RWPE2 (cell line): ENCODE data around the gene MYBPC2.

ENCODE experiments used
- ATAC-seq: fragments of 200-7000 bp; cut with Tn5 transposase; 3 replicates; pipeline ENCODE4 v1.9.1; 2021; ENCODE audit warnings: low read depth
- DNase-seq: peaks from one replicate; pipeline ENCODE4 v3.0.0-alpha.2; 2020; ENCODE audit warnings: low spot score
- H3K27ac ChIP-seq: fragments of 450-650 bp; 2 replicates; pipeline ENCODE4 v1.5.1; 2017; ENCODE audit warnings: mild to moderate bottlenecking; ENCODE audit not compliant: poor library complexity, severe bottlenecking
- H3K27me3 ChIP-seq: fragments of 250-450 bp; sonication (Bioruptor Pico); 2 replicates; pipeline ENCODE4 v1.5.1; 2021; ENCODE audit warnings: mild to moderate bottlenecking, moderate library complexity; ENCODE audit not compliant: insufficient read depth, poor library complexity, severe bottlenecking
- H3K36me3 ChIP-seq: fragments of 250-450 bp; sonication (Bioruptor Pico); 2 replicates; pipeline ENCODE4 v1.5.1; 2020; ENCODE audit warnings: low read depth, mild to moderate bottlenecking, moderate library complexity
- H3K4me1 ChIP-seq: fragments of 250-450 bp; sonication (Bioruptor Pico); 2 replicates; pipeline ENCODE4 v1.5.1; 2021; ENCODE audit warnings: mild to moderate bottlenecking, moderate library complexity; ENCODE audit not compliant: insufficient read depth, poor library complexity, severe bottlenecking
- H3K4me3 ChIP-seq: fragments of 250-450 bp; sonication (Bioruptor Pico); 2 replicates; pipeline ENCODE4 v1.5.1; 2021; ENCODE audit warnings: mild to moderate bottlenecking, moderate library complexity; ENCODE audit not compliant: severe bottlenecking
- H3K9me3 ChIP-seq: fragments of 250-450 bp; sonication (Bioruptor Pico); 2 replicates; pipeline ENCODE4 v1.5.1; 2021; ENCODE audit warnings: mild to moderate bottlenecking, moderate library complexity; ENCODE audit not compliant: severe bottlenecking
- CTCF ChIP-seq: fragments of 450-650 bp; IDR thresholded peaks from one replicate; pipeline ENCODE4 v1.5.1; 2017; ENCODE audit warnings: mild to moderate bottlenecking, moderate library complexity; ENCODE audit not compliant: poor library complexity, severe bottlenecking

MYBPC2 gene

GRCh38 chr19:50489461-50490011 lies 56.8 kb downstream of the MYBPC2 start:
- H3K4me1 ChIP-seq: no peaks in the 10 kb centered on the region
- DNase-seq: no peak
- H3K27ac ChIP-seq: no peak overlapping the region
- no peaks in the 10 kb centered on the region for H3K9me3 ChIP-seq
- peak; percentile 27; the same call in 1 of the 3 replicates for ATAC-seq
- H3K36me3 ChIP-seq: no peaks in the 10 kb centered on the region
- peaks cover 21% of the 10 kb centered on the region for H3K27me3 ChIP-seq
- TF ChIP-seq CTCF: no peak
- no peak overlapping the region for H3K4me3 ChIP-seq

GRCh38 chr19:50490411-50490811 lies 57.7 kb downstream of the MYBPC2 start:
- no peak for TF ChIP-seq CTCF
- H3K9me3 ChIP-seq: no peaks in the 10 kb centered on the region
- H3K4me1 ChIP-seq: no peaks in the 10 kb centered on the region
- H3K27ac ChIP-seq: no peak overlapping the region
- peaks cover 21% of the 10 kb centered on the region for H3K27me3 ChIP-seq
- ATAC-seq: no peak
- no peaks in the 10 kb centered on the region for H3K36me3 ChIP-seq
- no peak overlapping the region for H3K4me3 ChIP-seq
- DNase-seq: no peak

- Histone ChIP-seq H3K9me3 (no peaks in the 10 kb centered on the region), H3K4me1 (no peaks in the 10 kb centered on the region), H3K36me3 (no peaks in the 10 kb centered on the region), H3K4me3 (no peak overlapping the region), H3K27me3 (peaks cover 21% of the 10 kb centered on the region), H3K27ac (no peak overlapping the region)
- TF ChIP-seq CTCF: no peak
- ATAC-seq (no peak), DNase-seq (no peak)
These were observed 58.3 kb downstream of the MYBPC2 start for GRCh38 chr19:50490991-50491472.

DNA sequence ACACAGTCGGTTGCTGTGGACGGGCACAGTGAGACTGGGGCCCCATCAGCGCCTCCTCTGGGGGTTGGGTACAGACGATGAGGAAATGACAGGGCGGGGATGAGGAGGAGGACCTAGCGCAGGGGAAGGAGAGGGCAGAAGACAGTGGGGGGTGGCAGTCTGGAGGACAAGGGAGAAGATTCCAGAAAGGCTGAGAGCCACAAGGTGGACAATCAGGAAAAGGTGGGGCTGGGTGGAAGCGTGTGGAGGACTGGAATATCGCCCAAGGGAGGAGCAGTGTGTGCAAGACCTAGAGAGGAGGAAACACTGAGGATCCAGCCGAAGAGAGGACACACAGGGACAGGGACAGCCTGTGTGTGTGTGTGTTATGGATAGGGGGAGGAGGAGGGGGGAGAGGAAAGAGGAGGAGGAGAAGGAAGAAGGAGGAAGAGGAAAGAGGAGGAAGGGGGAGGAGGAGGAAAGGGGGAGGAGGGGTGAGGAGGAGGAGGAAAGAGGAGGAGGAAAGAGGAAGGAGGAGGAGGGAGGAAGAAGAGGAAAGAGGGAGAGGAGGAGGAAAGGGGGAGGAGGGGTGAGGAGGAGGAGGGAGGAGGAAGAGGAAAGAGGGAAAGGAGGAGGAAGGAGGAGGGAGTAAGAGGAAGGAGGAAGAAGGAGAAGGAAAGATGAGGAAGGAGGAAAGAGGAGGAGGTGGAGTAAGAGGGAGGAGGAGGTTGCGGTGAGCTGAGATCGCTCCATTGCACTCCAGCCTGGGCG lies 59.8 kb downstream of the MYBPC2 start:
- 0 out of 3 replicates have a peak, but pooled peaks have one; percentile 15 for ATAC-seq
- no peaks in the 10 kb centered on the region for H3K4me1 ChIP-seq
- H3K27ac ChIP-seq: no peak overlapping the region
- H3K4me3 ChIP-seq: no peak overlapping the region
- peaks cover 17% of the 10 kb centered on the region for H3K27me3 ChIP-seq
- H3K36me3 ChIP-seq: no peaks in the 10 kb centered on the region
- H3K9me3 ChIP-seq: no peaks in the 10 kb centered on the region
- DNase-seq: no peak
- TF ChIP-seq CTCF: no peak

DNA sequence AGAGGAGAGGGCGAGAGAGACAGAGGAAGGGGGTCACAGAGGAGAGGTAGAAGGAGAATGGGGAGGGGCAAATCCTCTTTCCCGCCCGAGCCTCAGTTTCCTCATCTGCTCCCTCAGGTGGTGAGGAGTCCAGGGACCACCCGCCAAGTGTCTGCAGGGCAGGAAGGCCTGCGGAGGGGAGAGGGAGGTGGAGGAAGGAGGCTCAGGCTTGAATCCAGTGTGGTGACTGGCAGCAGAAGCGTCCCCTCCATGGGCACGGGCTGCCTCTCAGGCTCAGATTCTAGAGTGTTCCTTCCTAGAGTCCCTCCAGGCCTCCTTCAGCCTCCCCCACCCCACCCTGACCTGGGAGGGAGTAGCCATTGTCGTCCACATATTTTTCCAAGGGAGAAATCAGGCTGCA lies 60.5 kb downstream of the MYBPC2 start:
- Histone ChIP-seq H3K9me3 (no peaks in the 10 kb centered on the region), H3K27me3 (peaks cover 17% of the 10 kb centered on the region), H3K4me3 (no peak overlapping the region), H3K36me3 (no peaks in the 10 kb centered on the region), H3K27ac (no peak overlapping the region), H3K4me1 (no peaks in the 10 kb centered on the region)
- ATAC-seq (no peak), DNase-seq (no peak)
- no peak for TF ChIP-seq CTCF
